ENCODE measurements around the gene CCHCR1.

Gene CCHCR1

DNA sequence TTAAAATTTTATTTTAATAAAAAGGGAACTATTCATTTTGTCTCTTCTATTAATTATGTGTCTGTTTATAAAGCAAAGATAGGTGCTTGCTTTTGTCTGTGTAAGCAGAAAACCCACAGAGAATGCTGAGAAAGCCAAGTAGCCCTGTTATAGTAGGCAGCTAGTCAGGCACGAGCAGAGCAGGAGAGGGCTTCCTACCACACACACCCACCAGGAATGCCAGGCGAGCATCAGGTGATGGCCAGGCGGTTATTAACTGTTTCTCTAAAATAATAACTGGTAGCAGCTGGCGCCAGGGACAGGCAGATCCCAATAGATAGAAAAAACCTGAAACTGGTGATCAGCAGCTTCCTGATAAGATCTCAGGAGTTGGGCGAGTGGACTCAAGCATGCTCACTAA lies 60.9 kb downstream of the CCHCR1 start:
- DNase-seq = no peak

DNA sequence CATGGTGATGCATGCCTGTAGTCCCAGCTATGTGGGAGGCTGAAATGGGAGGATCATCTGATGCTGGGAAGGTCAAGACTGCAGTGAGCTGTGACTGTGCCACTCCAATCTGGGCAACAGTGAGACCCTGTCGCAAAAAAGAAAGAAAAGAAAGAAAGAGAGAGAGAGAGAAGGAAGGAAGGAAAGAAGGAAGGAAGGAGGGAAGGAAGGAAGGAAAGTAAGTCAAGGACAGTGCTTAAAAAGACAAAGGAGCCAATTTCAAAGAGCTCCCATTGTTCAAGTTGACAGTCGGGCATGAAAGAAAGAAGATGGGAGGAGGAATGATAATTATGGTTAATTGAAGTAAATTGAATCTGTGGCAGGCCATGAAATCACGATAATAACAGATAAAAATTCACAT lies 61.4 kb downstream of the CCHCR1 start:
- DNase-seq = no peak

DNA sequence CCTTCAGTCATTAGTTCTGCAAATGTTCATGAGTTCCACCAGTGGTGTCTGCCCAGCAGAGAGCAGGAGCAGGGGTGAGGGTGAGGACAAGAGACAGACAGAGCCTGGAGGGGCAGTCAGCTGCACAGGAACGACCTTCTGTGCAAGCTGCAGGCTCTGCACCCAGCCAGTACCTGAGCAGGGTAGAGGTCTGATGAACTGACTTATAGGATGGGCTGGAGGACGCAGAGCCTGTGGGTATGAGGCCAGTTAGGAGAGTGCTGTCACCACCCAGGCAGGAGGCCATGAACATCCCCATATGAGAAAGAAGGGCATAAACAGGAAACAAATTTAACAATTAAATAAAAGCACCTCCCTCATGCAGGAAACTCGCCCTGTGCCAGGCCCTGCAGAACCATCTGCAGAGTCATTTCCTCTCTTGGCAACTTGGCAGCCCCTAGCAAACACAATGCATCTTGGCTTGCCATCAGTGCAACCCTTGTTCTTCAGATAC lies 63.2 kb downstream of the CCHCR1 start:
- no peak for DNase-seq

DNA sequence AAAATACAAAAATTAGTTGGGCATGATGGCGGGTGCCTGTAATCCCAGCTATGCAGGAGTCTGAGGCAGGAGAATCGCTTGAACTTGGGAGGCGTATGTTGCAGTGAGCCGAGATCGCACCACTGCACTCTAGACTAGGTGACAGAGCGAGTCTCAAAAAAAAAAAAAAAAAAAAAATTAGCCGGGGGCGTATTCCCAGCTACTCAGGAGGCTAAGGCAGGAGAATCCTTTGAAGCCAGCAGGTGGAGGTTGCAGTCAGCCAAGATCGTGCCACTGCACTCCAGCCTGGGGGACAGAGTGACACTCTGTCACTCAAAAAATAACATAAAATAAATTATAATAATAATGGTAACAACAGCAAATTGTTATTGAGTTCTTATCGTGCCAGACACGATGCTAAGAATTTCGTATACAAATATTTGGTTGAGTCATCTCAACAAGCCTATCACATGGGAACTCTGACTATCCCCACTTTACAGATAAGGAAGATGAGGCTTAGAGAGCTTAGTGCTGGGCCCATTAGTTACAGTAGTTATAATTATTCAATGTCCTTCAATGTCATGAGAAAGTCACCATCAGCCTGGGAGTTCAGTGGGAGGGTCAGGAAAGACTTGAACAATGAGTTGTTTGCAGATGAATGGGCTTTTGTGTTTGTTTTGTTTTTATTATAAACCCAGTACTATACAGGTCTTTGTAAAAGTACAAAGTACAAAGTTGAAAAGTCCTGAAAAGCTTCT lies 64.7 kb downstream of the CCHCR1 start:
- no peak for DNase-seq
